OCI-M2 (cell line): ENCODE measurements around the gene CDKAL1.
A peak's percentile ranks its signal among the peaks of the same experiment; 100 is the strongest.
"Not testable (repeated sequence)": the region's sequence is repeated elsewhere in the genome, so short reads cannot be mapped to it uniquely, and the experiment has no call there.

ENCODE experiments used
- DNase-seq: peaks from one replicate; lab custom pipeline; 2025; ENCODE audit not compliant: unreplicated experiment; lab: John Stamatoyannopoulos, UW

Gene CDKAL1

DNA sequence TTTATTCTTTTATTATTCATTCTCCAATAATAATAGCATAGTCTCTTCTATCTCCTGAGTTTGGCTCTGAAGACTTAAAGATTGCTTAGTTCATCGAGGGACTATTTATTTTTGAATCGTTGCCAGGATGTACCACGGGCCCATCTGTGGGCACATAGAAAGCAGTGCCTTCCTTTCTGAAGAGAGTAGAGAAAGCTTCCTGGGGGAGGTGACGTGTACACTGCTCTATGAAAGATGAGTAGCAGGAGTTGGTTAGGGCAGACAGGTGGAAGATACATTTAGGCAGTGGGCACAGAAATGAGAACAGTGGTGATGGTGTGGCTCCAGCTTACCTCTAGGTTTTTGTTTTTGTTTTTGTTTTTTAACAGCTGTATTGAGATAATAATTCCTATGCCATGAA, 98.4 kb downstream of the CDKAL1 start:
- DNase-seq: no peak

DNA sequence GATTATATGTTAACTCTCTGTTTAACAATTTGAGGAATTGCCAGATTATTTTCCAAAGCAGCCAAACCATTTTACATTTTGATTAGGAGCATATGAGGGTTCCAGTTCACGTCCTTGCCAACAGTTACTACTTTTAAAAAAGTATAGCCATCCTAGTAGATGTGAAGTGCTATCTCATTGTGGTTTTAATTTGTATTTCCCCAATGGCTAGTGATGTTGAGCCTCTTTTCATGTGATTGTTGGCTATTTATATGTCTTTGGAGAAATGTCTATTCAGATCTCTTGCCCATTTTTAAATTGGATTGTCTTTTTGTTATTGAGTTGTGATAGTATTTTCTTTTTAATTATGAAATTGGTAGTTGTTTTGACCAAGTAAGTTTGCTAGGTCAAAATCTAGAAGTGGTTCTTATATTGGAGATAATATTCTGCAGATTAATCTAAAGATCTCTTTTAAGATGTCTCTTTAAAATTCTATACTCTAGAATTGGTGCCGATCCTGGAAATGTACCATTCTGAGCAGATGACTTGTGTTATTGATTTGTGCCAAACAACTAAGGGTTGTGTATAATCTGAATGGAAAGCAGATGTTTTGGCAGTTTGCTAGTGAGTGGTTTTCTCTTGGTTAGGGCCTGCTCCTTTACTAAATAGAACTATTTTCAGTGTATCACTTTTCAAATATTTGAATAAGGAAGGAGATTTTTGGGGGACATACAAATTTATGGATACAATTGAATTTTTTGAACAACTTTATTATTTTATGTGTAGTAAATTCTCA, 99.5 kb downstream of the CDKAL1 start:
- no peak for DNase-seq

DNA sequence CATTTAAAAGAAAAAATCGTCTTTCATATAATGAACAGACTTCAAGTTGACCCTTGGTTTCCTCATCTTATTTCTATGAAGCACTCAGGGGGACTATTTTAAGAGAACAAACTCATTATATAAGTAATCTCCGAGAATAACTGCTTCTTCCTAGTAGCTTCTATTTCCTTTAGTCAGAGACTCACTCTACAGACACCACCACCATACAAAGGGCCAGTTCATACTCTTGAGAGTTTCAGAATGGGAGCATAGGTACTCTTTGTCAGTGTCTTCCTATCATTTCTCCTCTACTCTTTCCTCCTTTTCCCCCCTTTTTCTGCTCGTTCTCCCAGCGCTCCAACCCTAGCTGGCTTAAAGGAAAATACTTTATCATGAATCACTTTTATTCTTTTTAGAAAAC, 104.9 kb downstream of the CDKAL1 start:
- DNase-seq: no peak

DNA sequence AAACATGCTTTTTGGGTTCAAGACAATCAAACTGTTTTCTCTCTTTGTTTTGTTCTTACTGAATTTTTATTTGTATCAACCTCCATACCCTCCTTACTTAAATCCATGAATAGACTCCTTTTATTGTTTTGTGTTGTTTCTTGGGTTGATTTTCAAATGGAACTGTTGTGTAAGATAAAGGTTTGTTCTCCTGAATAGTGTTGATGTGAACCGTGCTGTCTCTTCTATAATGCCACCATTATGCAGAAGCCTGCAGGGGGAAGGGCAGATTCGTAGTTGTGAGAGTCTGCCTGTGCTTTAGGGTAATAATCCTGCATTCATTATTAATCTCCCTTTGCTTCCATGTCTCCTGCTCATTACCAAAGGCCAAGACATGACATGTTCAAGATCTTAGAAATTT, 105.9 kb downstream of the CDKAL1 start:
- no peak for DNase-seq

DNA sequence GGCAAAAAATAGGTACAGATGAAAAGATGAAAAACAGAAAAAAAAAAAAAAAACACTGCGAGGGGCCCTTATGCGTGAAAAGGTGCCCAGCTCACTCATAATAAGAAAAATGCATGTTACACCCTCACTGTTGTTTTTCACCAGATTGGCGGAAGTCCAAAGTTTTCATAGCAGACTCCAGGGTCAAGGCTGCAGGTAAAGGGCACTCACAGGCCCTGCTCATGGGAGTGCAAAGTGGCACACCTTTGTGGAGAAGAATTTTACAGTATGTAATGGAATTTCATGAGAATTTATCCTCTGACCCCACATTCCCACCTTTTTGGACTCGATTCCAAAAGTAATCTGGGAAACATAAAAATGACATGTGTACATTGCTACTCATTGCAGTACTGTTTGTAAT, 108.2 kb downstream of the CDKAL1 start:
- DNase-seq: no peak

DNA sequence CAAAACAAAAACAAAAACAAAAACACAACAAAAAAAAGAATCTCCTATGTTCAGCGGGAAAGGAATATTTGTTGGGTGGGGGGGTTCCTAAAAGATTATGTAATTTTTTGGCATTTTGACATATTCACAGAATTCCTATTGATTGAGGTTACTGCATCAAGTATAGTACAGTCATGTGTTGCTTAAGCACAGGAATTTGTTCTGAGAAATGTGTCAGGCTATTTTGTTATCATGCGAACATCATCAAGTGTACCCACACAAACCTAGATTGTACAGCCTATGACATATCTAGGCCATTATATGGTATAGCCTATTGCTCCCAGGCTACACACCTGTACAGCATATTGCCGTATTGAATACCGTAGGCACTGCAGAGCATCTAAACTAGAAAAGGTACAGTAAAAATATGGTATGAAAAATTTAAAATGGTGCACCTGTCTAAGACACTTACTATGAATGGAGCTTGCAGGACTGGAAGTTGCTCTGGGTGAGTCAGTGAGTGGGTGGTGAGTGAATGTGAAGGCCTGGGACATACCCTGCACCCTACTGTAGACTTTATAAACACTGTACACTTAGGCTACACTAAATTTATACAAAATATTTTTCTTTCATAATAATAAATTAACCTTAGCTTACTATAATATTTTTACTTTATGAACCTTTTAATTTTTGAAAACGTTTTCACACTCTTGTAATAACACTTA, 110.6 kb downstream of the CDKAL1 start:
- DNase-seq: no peak

DNA sequence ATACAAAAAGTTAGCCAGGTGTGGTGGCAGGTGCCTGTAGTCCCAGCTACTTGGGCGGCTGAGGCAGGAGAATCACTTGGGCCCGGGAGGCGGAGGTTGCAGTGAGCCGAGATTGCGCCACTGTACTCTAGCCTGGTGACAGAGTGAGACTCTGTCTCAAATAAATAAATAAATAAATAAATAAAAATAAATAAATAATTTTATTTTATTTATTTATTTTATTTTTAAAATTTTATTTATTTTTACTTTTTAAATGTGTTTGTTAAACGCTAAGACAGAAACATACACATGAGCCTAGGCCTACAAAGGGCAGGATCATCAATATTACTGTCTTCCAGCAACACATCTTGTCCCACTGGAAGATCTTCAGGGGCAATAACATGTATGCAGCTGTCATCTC, 111.3 kb downstream of the CDKAL1 start:
- DNase-seq: not testable (repeated sequence)

DNA sequence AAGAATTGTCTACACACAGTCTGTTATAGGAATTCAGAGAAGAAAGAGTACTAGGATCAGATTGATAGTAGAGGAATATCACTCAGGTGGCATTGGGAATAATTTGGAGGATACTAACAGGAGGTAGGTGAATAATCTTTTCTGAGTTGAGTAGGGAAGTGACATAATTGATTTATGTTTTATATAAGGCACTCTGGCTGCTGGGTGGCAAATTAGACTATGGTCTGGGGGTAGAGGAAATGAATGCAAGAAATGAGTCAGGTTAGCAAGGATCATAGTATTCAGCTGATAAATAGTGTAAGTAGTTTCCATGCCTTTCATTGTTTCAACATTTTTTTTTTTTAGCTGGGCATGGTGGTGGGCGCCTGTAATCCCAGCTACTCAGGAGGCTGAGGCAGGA, 113.3 kb downstream of the CDKAL1 start:
- no peak for DNase-seq

DNA sequence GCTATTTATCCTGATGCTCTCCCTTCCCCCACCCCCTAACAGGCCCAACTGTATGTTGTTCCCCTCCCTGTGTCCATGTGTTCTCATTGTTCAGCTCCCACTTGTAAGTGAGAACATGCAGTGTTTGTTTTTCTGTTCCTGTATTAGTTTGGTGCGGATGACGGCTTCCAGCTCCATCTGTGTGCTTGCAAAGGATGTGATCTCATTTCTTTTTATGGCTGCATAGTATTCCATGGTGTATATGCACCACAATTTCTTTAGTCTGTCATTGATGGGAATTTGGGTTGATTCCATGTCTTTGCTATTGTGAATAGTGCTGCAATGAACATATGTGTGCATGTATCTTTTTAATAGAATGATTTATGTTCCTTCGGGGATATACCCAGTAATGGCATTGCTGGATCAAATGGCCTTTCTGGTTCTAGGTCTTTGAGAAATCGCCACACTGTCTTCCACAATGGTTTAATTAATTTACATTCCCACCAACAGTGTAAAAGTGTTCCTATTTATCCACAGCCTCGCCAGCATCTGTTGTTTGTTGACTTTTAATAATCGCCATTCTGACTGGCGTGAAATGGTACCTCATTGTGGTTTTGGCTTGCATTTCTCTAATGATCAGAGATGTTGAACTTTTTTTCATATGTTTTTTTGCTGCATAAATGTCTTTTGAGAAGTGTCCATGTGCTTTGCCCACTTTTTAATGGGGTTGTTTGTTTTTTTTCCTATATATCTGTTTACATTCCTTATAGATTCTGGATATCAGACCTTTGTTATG, 115.6 kb downstream of the CDKAL1 start:
- DNase-seq: not testable (repeated sequence)

DNA sequence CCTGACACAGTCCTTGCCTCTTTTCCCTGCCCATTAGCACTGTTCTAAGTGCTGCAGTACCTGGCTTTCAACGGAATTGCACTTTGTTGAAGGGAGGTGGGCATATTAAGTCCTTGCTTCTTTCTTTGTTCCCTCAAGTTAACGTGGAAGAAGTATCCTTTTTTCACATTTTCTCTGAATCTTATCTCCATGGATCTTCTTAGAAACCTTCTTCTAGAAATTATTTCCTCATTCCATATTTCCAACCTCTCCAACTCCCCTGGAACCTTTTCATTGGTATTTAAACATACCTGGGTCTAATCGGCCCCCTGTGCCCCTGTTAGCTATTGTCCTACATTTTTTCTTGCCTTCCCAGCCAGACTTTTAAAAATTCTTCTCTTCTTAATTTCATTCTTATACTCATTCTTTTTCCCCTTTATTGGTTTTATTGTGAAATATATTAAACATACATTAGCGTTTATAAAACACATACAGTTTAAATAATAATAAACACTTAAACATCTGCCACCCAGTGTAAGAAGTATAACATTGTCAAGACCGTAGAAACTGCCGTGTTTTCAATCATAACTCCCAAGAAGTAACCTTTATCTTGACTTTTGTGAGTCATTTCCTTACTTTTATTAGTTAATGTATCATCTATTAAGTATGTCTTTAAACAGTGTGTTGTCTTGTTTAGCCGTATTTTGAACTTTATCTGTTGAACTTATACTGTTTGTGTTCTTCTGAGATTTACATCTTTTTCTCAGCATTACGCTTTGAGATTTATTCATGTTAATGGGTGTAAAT, 118.2 kb downstream of the CDKAL1 start:
- no peak for DNase-seq

DNA sequence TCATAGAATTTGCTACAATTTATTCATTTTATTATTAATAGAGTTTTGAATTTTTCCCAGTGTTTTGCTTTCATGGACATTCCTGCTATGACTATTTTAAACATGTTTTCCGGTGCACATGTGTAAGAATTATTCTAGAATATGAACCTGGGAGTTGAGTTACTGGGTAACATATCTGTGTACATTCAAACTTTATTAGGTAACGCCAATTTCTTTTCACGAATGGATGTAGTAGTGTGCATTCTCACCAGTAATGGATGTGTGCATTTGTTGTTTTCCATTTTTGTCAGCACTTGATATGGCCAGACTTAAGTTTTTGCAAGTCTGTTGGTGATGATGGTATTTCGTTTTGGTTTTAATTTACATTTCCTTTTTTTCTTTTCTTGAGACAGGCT, 118.8 kb downstream of the CDKAL1 start:
- DNase-seq: no peak

DNA sequence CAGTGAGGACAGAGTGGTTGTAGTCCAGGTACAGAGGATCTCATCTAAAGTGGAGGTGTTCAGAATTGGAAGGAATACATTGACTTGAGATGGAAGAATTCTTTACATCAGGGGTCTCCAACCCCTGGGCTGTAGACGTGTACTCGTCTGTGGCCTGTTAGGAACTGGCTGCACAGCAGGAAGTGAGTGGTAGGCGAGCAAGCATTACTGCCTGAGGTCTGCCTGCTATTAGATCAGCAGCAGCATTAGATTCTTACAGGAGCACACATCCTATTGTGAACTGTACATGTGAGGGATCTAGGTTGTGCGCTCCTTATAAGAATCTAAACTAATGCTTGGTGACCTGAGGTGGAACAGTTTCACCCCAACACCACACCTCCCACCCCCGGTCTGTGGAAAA, 121.1 kb downstream of the CDKAL1 start:
- no peak for DNase-seq

DNA sequence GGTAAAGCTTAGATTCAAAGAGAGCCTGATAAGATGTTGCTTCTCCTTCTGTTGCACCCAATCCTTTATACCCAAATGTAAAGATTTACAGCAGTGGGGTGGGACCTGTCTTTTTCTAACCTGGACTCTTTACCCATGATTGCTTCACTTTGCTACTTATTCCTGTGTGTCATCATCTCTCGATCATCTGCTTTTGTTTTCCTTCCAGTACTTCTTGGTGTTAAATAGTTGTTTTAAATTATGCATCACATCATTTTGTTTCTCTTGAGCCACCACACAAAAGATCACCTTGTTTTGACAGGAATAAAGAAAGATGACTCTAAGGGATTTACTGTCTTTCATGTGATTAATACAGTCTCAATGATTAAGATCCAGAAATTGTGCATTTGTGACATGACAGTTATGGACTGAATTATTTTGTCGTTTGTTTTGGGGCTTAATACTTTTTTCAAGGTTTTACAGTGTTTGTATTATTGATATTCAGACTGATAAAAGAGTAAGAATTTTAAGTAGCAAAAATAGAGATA, 123.1 kb downstream of the CDKAL1 start:
- no peak for DNase-seq

DNA sequence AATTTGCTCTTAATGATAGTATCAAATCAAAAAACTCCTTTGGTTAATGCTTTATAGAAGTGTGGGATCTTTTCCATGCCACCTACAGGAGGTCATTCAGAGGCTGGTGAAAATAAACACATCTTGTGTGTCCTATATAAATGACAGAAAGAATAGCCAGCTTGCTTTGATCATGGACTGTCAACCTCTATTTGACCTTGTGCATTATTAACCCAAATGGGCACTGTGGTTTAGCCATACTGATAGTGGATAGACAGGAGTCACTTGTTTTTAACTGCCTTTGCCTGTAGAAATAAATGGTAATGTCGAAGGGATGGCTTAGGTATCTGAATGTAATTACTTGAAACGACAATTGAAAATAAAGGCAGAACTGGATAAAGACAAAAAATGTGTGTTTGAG, 123.8 kb downstream of the CDKAL1 start:
- DNase-seq: no peak

DNA sequence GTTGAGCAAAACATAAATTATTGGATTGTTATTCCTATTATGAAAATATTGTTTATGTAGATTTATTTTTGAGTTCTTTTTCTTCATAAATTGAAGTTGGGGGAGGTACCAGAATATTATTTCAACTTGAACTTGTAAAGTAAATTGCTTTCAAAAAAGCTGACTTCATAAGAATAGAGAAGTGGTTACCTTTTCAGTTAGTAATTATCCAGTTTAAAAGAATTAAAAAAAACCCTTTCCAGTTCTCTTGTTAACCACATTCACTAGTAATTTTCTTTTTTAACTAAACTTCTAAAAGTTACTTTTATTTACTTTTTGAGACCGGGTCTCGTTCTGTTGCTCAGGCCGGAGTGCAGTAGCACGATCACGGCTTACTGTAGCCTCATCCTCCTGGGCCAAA, 124.3 kb downstream of the CDKAL1 start:
- no peak for DNase-seq

DNA sequence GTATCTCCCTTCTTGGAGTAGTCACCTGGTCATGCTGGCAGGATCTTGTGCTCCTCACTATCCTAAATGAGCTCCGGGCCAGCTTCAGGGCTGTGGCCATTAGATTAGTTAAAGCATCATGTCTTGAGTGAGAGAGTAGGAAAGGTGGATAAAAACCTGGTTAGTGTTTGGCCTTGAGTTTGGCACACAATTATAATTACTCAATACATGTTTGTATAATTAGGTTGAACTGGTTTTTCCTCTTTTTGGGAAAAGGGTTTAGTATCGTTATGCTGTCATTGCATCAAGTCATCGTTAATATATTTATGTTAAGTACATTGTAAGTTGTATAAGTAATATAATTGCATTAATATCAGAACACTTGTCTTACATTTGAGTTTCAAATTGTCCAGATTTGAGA, 126.3 kb downstream of the CDKAL1 start:
- DNase-seq: no peak

DNA sequence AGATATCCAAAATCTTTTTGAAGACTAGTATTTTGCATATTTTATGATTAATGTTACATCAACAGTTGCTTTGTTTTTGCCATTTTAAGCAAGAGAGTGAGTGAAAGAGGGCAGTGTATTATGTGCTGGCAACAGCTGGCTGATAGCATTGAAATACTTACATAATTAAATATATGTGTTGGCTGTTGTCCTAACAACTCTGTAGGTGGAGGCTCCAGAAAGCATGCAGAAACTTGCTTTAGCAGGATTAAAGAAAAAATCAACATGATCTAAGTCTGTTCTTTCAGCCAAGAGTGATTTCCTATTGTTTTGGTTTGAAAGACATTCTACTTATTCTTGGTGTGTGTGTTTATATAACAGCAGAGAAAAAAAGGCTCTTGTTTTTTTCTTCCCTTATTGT, 127.5 kb downstream of the CDKAL1 start:
- no peak for DNase-seq

DNA sequence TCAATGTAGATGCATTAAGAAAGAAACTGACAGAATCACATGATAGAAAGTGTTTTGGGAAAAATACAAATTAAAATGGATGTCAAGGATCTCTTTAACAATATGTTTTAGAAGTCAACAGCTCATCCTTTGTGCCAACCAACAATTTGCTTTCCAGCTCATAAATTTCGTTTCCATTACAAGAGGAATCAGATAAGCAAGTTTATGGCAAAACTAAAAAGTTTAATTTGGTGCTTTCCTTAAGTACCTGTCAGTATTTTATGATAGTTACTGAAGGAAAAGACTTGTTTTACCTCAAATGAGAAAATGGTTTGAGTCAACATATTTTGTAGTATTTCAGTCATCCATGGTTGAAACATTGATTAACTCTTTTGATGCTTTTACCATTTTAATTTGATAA, 130.0 kb downstream of the CDKAL1 start:
- no peak for DNase-seq

DNA sequence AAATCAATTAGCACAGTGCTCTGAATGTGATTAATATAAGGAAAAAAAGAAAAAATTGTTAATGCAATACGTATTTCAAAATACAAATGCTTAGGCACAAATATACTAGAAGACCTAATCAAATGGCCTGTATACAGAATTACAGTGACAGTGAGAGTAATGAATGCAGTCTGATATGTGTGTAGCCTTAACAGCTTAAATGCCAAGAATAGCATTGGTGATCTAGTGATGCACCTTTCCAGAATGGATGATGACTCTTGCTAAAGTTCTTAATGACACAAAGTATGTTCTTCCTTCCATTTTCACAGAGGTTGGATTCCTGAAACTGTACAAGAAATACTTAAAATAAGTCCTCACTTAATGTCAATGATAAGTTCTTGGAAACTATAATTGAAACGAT, 131.0 kb downstream of the CDKAL1 start:
- DNase-seq: no peak

DNA sequence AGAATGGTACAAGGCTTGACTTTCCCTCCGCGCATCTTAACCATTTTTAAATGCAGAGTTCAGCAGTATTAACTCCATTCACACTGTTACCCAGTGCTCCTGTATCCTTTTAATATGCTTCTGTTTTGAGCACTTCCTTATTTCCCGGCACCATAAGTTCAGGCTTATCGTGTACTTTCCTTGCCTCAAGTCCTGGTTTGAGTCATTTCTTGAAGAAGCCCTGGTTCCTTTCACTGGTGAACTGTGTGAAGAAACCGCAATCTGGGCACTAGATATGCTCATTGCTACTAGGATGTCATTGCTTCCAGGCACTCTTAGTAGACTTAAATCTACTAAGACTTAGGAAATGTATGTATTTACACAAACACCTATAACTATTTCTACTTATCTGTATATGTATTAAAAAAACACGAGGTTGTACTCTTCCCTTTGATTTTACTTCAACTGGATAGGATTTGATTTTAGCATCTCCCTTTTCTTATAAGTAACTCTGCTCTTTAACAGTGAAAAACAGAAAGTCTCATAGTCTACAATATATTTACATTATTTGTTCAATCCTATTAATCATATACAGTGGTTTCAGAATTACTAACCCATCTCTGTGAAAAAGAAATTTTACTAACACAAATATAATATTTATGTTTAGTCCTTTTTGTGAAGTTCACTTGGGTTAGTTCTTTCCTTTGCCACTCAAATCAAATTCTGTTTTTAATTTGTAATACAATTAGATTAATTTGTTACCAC, 135.5 kb downstream of the CDKAL1 start:
- peak; percentile 12 for DNase-seq
